Measurements from ENCODE around the gene USP4.

The USP4 gene

GRCh38 chr3:49295489-49296058 lies 44.3 kb downstream of the USP4 start:
- peak; percentile 69 for DNase-seq (ENCODE audit: low spot score)

- DNase-seq (ENCODE audit: low spot score) = no peak
These were observed 45.5 kb downstream of the USP4 start for GRCh38 chr3:49294343-49294742.

GRCh38 chr3:49283997-49284396 lies 55.9 kb downstream of the USP4 start:
- DNase-seq (ENCODE audit: low spot score) = no peak

DNA sequence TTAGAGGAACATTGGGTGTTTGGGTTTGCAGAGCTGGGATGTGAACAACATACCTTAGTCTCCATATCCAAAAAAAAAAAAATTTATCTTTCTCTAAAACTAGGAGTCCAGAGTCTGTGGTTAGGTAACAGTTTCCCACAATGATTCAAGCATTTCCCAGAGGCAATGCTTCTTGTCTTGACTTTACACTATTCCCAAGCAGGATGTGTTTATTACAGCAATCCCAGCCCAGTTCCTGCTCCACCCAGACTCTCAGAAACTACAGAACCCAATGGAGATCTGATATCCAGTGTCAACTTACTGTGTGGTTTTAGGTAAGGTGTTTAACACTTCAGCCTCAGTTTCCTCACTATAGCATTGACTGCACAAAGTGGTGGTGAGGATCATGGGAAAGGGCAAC lies 60.5 kb downstream of the USP4 start:
- DNase-seq (ENCODE audit: low spot score) = no peak

GRCh38 chr3:49278548-49278947 lies 61.3 kb downstream of the USP4 start:
- DNase-seq (ENCODE audit: low spot score) = no peak

DNA sequence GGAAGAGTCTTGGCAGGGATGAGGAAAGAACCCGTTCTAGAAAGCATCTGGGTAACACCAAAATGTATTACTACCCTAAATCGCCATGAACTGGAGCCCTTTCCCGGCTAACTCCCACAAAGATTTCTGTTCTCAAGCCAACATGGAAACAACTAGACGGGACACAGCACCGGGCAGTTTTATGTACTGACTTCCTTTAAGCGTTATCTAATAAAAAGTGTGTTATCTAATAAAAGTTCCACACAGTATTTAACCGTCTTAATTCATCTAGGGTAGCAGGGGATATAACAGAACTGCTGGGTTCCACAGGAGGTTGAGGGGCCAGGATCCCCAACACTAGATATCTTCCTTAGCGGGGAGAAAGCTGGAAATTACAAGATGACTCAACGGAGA lies 62.5 kb downstream of the USP4 start:
- no peak for DNase-seq (ENCODE audit: low spot score)

DNA sequence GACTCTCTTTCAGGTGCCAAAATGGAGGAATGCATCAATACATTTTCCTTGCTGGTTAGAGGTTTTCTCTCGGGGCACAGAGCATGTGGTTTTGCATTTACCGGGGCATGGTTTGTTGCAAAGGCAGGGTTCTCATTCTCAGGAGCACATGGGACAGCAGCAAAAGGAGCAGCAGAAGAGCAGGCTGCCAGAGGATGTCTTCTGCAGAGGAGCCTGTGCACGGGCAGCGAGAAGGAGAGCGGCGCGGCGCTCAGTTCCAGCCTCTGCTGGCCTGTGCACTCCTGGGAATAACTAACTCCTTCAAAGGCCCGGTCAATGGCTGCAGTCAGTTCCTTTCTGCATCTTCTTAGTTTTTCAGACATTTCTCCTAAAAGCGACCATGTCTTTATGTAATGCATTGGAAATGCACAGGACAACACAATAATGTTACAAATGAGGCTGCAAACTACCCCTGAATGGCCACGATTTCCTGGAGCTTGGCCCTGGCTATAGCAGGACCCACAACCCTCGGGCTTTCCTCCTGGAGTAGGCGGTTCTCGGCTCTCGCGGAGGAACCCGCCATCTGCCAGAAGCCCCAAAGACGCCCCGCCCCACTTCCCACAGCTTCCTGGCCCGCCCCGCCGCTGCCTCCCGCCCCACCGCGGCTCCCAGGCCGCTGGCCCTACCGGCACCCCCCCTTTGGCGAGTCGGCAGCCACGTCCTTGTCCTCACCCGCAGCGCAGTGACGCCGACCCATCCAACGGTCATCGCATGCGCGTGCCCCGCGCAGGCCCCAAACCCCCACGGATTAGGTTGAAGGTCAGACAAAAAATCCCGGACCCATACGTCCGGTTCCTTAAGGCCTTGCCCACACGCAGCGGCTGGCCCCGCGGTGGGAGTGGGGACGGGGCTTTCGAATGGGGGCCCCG lies 63.1 kb downstream of the USP4 start, which contains the start of gene C3orf62:
C3orf62 (minus strand) TSS at position 758 of the 908 bp plus-strand sequence; CDS start at position 398, 360 bp downstream.
- peak; percentile 67 for DNase-seq (ENCODE audit: low spot score)

DNA sequence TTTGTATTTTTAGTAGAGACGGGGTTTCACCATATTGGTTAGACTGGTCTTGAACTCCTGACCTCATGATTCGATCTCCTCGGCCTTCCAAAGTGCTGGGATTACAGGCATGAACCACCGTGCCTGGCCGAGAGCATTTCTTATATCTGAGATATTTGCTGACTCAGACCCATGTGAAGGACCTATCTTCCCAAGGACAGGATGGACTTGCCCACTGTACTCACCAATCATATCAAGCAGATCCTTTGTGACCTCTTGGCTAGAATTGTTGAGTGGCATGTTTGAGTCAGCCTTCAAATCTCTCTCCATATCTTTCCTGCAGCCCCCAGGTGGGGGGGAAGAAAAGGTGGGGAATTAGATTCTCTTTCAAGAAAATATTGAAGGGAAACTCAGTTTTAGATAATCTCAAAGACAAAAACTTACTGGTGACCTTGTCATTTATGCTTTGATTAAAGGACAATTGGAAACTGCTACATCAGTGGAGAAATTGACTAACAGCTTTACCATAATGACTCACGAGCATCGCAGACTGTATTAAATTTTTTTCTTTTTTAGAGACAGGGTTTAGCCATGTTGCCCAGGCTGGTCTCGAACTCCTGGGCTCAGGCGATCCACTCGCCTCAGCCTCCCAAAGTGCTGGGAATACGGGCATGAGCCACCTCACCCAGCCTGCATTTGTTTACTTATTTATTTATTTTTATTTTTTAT lies 65.9 kb downstream of the USP4 start:
- no peak for DNase-seq (ENCODE audit: low spot score)

DNA sequence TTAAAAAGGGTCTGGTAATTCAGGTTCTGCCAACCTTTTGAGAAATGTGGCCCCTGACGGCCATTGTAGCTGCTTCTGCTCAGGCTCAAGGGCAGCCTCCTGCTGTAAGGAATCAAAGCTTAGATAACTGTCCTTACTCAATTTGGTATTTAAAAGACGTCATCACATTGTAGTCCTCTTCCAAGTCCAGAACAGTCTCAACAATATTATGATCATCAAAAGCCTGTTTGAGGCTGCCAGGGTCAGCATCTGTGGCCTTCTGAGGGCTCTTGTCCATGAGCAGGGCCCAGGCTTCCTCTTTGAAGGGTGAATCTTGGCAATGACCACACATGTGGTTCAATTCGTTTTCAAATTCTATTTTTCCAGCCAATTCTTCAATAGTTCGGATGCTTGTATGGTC lies 68.8 kb downstream of the USP4 start:
- no peak for DNase-seq (ENCODE audit: low spot score)

GRCh38 chr3:49270156-49270500 lies 69.7 kb downstream of the USP4 start:
- no peak for DNase-seq (ENCODE audit: low spot score)

GRCh38 chr3:49269443-49270155 lies 70.3 kb downstream of the USP4 start:
- no peak for DNase-seq (ENCODE audit: low spot score)

DNA sequence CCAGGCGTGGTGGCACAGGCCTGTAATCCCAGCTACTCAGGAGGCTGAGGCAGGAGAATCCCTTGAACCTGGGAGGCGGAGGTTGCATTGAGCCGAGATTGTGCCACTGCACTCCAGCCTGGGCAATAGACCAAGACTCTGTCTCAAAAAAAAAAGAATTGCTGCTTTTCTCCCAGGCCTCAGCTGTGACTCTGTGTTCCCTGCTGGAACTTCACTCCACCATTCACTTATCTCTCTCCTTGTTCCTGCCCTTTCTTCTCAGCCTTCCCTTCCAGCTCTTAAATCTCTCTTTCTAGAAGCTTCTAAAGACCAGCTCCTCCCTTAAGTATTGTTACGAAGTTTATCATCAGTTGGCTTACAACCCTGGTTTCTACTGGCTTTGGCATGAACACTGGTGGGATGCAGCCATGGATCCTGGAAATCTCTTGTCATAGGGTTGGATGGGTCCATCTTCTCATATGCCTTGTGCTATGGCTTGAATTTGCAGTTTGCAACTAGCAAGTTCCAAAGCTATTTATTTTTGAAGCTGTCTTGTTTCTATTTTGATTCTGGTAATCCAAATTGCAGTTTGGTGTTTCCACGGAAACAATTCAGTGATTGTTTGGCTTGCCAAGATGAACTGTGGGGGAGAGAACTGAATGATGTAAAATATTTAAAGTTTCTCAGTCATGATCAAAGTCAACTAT lies 73.3 kb downstream of the USP4 start:
- no peak for DNase-seq (ENCODE audit: low spot score)

GRCh38 chr3:49265661-49266386 lies 74.0 kb downstream of the USP4 start:
- no peak for DNase-seq (ENCODE audit: low spot score)

- DNase-seq (ENCODE audit: low spot score) = no peak
These were observed 76.5 kb downstream of the USP4 start for GRCh38 chr3:49263159-49263889.

DNA sequence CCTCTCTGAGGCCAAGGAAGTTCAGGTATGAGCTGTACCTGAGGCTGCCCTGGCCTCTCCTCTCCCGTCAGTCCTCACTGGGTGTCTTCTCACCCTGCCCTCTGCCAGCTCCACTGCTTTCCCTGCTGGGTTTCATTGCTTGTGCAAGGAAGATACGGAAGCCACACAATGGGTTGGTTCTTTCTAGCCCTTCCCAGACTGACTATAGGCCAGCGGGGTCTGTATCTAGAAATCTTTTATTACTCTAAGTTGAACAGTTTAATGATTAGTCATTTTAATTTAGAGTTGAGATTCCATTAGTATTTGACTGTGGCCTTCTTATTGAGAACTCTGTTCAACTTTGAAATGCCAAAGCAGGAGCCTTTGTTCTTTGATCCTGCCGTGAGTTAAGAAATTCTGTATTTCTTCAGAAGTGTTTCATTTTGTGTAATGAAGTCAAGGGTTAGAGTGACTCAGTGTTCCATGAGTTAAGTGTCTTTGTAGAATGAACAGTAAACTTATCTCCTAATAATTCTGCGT lies 79.0 kb downstream of the USP4 start:
- no peak for DNase-seq (ENCODE audit: low spot score)

DNA sequence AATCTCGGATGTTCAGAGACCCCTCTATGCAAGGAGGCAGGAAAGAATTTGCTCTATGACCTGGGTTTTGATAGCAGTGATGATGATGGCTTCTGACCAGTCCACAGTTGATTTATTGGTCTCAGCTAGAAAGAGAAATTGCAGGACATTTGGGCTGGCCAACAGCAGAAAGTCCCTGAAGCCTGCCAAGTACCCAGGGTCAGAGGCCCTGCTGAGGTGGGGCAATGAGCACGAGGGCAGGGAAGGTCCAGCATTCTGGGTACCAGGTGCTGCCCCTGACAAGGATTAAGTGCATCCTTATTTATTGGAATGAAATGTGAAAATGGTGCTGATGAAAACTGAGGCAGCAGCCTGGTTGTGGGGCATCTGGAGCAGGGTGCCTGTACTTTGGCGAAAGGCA lies 82.7 kb downstream of the USP4 start:
- no peak for DNase-seq (ENCODE audit: low spot score)

- DNase-seq (ENCODE audit: low spot score) = no peak
These were observed 83.9 kb downstream of the USP4 start for GRCh38 chr3:49255718-49256511.

- no peak for DNase-seq (ENCODE audit: low spot score)
These were observed 84.7 kb downstream of the USP4 start for GRCh38 chr3:49255112-49255511.

DNA sequence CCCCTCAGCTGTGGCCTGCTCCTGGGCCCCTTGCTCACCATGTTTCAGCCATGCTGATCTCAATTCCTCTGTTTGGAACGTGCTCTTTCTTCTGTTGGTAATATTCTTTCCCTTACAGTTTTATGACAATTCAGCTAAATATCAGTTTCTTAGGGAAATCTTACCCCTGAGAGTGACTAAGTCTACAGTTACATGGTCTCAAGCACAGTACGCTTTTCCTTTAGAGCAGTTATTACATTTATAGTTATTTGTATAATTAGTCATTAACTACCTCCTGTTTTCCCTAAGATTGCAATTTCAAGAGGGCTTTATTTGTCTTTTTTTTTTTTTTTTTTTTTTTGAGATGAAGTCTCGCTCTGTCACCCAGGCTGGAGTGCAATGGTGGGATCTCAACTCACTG lies 86.3 kb downstream of the USP4 start:
- no peak for DNase-seq (ENCODE audit: low spot score)

Data from hematopoietic multipotent progenitor cell treated with erythropoietin and hydrocortisone succinate and interleukin-3 and kit ligand, for 15 days (in vitro differentiated cells).